Measurements from ENCODE around the gene CDYL2.

DNA sequence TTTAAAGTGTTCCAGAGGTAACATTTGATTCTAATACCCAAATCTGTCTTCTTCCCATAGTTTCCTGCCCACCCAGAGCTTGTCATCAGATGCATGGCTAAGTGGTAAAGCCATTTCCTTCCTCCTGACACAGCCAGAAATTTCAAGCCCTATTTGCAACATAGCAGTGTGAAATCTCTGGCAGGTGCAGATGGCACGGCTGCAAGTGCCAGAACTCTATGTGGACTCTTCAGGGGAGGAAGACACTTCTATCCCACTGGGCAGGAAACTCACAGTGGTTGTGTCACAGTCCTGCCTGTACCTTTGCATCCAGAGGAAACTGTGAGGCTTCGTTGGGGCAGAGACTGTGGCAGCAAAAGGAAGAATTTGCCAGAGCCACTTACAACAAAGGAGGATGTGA, 250.4 kb downstream of the CDYL2 start:
- TF ChIP-seq, protein P1, sequence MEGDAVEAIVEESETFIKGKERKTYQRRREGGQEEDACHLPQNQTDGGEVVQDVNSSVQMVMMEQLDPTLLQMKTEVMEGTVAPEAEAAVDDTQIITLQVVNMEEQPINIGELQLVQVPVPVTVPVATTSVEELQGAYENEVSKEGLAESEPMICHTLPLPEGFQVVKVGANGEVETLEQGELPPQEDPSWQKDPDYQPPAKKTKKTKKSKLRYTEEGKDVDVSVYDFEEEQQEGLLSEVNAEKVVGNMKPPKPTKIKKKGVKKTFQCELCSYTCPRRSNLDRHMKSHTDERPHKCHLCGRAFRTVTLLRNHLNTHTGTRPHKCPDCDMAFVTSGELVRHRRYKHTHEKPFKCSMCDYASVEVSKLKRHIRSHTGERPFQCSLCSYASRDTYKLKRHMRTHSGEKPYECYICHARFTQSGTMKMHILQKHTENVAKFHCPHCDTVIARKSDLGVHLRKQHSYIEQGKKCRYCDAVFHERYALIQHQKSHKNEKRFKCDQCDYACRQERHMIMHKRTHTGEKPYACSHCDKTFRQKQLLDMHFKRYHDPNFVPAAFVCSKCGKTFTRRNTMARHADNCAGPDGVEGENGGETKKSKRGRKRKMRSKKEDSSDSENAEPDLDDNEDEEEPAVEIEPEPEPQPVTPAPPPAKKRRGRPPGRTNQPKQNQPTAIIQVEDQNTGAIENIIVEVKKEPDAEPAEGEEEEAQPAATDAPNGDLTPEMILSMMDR (conservative IDR thresholded peaks at IDR 0.05; ENCODE audit: low read depth, low read length): no peak
- no peak for TF ChIP-seq EZH2 (IDR thresholded peaks at IDR 0.05; ENCODE audit: low read length, unreplicated experiment)
